Neural progenitor cell (in vitro differentiated cells): ENCODE data around the gene HBQ1. TPM values are rescaled to one million over a fixed set of nuclear protein-coding genes. Genes with fewer than 3 reads are reported as not detected.

Experiments
- DNase-seq: peaks from one replicate; pipeline ENCODE4 v3.0.0-alpha.2; 2016; ENCODE audit warnings: low spot score
- H2AFZ ChIP-seq: fragments of 200-600 bp; sonication (generic); replicated peaks from 2 replicates; pipeline ENCODE4 v1.6.1; 2016; ENCODE audit warnings: antibody characterized with exemption
- H3F3A ChIP-seq: fragments of 200-600 bp; sonication (generic); 2 replicates; pipeline ENCODE4 v1.6.1; 2016; ENCODE audit warnings: antibody characterized with exemption, low read depth
- H3K27ac ChIP-seq: fragments of 200-600 bp; sonication (generic); 2 replicates; pipeline ENCODE4 v1.5.1; 2016; ENCODE audit warnings: mild to moderate bottlenecking
- H3K27me3 ChIP-seq: fragments of 200-600 bp; sonication (generic); 2 replicates; pipeline ENCODE4 v1.6.1; 2016; ENCODE audit warnings: mild to moderate bottlenecking, moderate library complexity
- H3K36me3 ChIP-seq: fragments of 200-600 bp; sonication (generic); 2 replicates; pipeline ENCODE4 v1.5.1; 2016
- H3K4me1 ChIP-seq: fragments of 200-600 bp; sonication (generic); 2 replicates; pipeline ENCODE4 v1.6.1; 2016; ENCODE audit warnings: mixed run types
- H3K4me2 ChIP-seq: fragments of 200-600 bp; sonication (generic); 2 replicates; pipeline ENCODE4 v1.6.1; 2016
- H3K4me3 ChIP-seq: fragments of 200-600 bp; sonication (generic); 2 replicates; pipeline ENCODE4 v1.5.1; 2016
- H3K79me2 ChIP-seq: fragments of 200-600 bp; sonication (generic); 2 replicates; pipeline ENCODE4 v1.6.1; 2016; ENCODE audit warnings: low read depth
- H3K9ac ChIP-seq: fragments of 200-600 bp; sonication (generic); 2 replicates; pipeline ENCODE4 v1.6.1; 2016
- H3K9me3 ChIP-seq: fragments of 200-600 bp; sonication (generic); 2 replicates; pipeline ENCODE4 v1.5.1; 2016; ENCODE audit warnings: low read depth
- H4K20me1 ChIP-seq: fragments of 200-600 bp; sonication (generic); 2 replicates; pipeline ENCODE4 v1.6.1; 2016; ENCODE audit warnings: low read depth
- H3K27ac Mint-ChIP-seq: 3 replicates; pipeline ENCODE4 v1.8.0; 2021; ENCODE audit warnings: mixed read lengths
- H3K27me3 Mint-ChIP-seq: 2 replicates; pipeline ENCODE4 v1.8.0; 2022; ENCODE audit warnings: low read depth, mild to moderate bottlenecking, inconsistent platforms, moderate library complexity, mixed read lengths; ENCODE audit not compliant: insufficient read depth
- H3K36me3 Mint-ChIP-seq: 3 replicates; pipeline ENCODE4 v1.8.0; 2021; ENCODE audit warnings: mixed read lengths
- H3K4me1 Mint-ChIP-seq: 3 replicates; pipeline ENCODE4 v1.8.0; 2021; ENCODE audit warnings: mixed read lengths
- H3K4me3 Mint-ChIP-seq: 3 replicates; pipeline ENCODE4 v1.8.0; 2021; ENCODE audit warnings: mild to moderate bottlenecking, moderate library complexity, mixed read lengths
- H3K9me3 Mint-ChIP-seq: 3 replicates; pipeline ENCODE4 v1.8.0; 2020; ENCODE audit warnings: mixed read lengths
- EZH2 ChIP-seq: fragments of 200-600 bp; sonication (generic); IDR thresholded peaks from 2 replicates; pipeline ENCODE4 v1.6.1; 2017; ENCODE audit warnings: antibody characterized with exemption, mild to moderate bottlenecking, moderate library complexity
- EZH2phosphoT487 ChIP-seq: fragments of 200-600 bp; sonication (generic); IDR thresholded peaks from 2 replicates; pipeline ENCODE4 v1.6.1; 2017; ENCODE audit warnings: antibody characterized with exemption
- total RNA-seq: library from RNA; depleted of rRNA; stranded (reverse); fragments of >200 nt; gene quantifications from 2 replicates; pipeline ENCODE4 v1.2.3, GENCODE V29; 2015; ENCODE audit warnings: low replicate concordance
- TF ChIP-seq, protein P1 (sequence below): fragments of 200-600 bp; sonication (generic); IDR thresholded peaks from 2 replicates; pipeline ENCODE4 v1.5.1; 2017; ENCODE audit warnings: antibody characterized with exemption, mild to moderate bottlenecking

Gene HBQ1
- total RNA-seq, 1 donor from 2014 or later = not detected

DNA sequence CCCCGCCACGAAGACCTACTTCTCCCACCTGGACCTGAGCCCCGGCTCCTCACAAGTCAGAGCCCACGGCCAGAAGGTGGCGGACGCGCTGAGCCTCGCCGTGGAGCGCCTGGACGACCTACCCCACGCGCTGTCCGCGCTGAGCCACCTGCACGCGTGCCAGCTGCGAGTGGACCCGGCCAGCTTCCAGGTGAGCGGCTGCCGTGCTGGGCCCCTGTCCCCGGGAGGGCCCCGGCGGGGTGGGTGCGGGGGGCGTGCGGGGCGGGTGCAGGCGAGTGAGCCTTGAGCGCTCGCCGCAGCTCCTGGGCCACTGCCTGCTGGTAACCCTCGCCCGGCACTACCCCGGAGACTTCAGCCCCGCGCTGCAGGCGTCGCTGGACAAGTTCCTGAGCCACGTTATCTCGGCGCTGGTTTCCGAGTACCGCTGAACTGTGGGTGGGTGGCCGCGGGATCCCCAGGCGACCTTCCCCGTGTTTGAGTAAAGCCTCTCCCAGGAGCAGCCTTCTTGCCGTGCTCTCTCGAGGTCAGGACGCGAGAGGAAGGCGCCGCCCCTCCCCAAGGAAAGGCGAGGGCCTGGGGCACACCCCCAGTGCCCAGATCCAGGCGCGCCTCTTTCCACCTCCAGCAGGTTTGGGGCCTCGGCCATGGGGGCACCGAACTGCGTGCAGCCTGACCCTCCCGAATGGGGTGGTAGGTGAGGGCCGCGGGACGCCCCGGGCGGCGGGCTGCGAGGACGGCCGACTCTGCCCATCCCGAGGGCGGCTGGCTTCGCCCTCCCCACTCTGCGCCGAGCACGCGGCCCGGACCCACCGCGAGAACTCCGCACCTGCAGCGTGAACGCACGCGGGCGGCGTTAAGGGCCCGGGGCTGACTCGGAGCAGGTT is 664 bp downstream of the HBQ1 start:
- TF ChIP-seq, protein P1, sequence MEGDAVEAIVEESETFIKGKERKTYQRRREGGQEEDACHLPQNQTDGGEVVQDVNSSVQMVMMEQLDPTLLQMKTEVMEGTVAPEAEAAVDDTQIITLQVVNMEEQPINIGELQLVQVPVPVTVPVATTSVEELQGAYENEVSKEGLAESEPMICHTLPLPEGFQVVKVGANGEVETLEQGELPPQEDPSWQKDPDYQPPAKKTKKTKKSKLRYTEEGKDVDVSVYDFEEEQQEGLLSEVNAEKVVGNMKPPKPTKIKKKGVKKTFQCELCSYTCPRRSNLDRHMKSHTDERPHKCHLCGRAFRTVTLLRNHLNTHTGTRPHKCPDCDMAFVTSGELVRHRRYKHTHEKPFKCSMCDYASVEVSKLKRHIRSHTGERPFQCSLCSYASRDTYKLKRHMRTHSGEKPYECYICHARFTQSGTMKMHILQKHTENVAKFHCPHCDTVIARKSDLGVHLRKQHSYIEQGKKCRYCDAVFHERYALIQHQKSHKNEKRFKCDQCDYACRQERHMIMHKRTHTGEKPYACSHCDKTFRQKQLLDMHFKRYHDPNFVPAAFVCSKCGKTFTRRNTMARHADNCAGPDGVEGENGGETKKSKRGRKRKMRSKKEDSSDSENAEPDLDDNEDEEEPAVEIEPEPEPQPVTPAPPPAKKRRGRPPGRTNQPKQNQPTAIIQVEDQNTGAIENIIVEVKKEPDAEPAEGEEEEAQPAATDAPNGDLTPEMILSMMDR = no peak
- TF ChIP-seq EZH2 = peak; percentile 71
- Histone ChIP-seq H2AFZ (peak overlapping the region; percentile 2), H3K4me3 (peak overlapping the region; percentile 44), H3K36me3 (no peaks in the 10 kb centered on the region), H3K9ac (no peak overlapping the region), H3K79me2 (no peaks in the 10 kb centered on the region), H4K20me1 (peaks cover 49% of the 10 kb centered on the region), H3K4me2 (peak overlapping the region; percentile 73), H3K9me3 (no peaks in the 10 kb centered on the region), H3K27me3 (peaks cover 52% of the 10 kb centered on the region), H3F3A (peaks cover 55% of the 10 kb centered on the region), H3K27ac (no peak overlapping the region), H3K4me1 (no peaks in the 10 kb centered on the region)
- Mint-ChIP-seq H3K9me3 (no peaks in the 10 kb centered on the region), H3K27me3 (peaks cover 31% of the 10 kb centered on the region), H3K27ac (no peak overlapping the region), H3K4me3 (peak overlapping the region; percentile 63), H3K36me3 (peaks cover 4% of the 10 kb centered on the region), H3K4me1 (peaks cover 7% of the 10 kb centered on the region)
- DNase-seq = peak; percentile 93

DNA sequence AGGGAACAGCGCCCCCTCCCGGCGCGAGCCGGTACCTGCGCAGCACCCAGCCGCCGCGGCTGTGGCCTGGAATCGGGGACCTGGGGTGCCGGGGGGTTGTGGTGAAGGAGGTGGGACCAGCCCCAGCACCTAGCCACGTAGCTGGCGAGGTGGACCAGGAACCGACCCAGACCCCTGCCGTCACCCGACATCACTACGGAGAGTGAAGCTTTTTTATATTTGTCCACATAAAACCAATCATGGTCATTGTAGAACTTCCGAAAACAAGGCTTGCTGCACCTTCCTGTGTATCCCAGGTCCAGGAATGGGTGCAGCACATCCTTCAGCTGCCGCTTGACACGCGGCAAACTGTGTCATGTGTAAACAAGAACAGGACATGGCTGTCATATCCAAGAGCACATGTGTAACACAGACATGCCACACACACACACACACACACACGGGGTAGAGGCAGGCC is 1.3 kb downstream of the HBQ1 start:
- H3K27ac ChIP-seq = no peak overlapping the region
- Mint-ChIP-seq H3K4me1 (peaks cover 7% of the 10 kb centered on the region), H3K27ac (no peak overlapping the region), H3K4me3 (peak overlapping the region; percentile 52), H3K9me3 (no peaks in the 10 kb centered on the region), H3K36me3 (peaks cover 4% of the 10 kb centered on the region), H3K27me3 (peaks cover 31% of the 10 kb centered on the region)
- TF ChIP-seq, protein P1 = peak; percentile 92
- TF ChIP-seq EZH2phosphoT487 = no peak
- peaks cover 55% of the 10 kb centered on the region for H3F3A ChIP-seq
- H3K79me2 ChIP-seq = no peaks in the 10 kb centered on the region
- DNase-seq = no peak
- H4K20me1 ChIP-seq = peaks cover 49% of the 10 kb centered on the region
- peak overlapping the region; percentile 73 for H3K4me2 ChIP-seq
- peaks cover 47% of the 10 kb centered on the region for H3K27me3 ChIP-seq
- no peaks in the 10 kb centered on the region for H3K4me1 ChIP-seq
- H2AFZ ChIP-seq = no peak overlapping the region
- no peaks in the 10 kb centered on the region for H3K9me3 ChIP-seq
- no peaks in the 10 kb centered on the region for H3K36me3 ChIP-seq
- H3K4me3 ChIP-seq = no peak overlapping the region
- H3K9ac ChIP-seq = no peak overlapping the region

DNA sequence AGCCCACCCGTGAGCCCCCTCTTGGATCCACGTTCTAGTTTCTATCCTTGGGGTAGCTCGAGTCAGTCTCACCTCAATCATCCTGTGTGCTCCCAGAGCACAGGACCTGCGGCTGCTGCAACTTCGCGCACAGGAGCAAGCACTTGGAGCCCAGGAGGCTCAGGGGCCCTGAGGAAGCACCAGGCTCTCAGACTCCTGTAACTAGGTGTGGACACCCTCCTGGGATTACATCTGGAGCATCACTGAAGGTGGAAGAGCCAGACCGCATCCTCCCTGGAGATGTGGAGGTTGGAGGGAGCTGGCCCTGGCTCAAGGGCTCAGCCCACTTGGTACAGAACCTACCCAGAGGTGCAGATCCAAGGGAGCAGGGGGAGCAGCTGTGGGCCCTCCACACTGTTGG is 2.7 kb downstream of the HBQ1 start:
- Histone ChIP-seq H3K27me3 (peaks cover 34% of the 10 kb centered on the region), H3K4me1 (no peaks in the 10 kb centered on the region), H3F3A (peaks cover 54% of the 10 kb centered on the region), H3K4me3 (no peak overlapping the region), H3K36me3 (no peaks in the 10 kb centered on the region), H3K27ac (peak overlapping the region; percentile 53), H3K79me2 (no peaks in the 10 kb centered on the region), H3K9ac (no peak overlapping the region), H4K20me1 (peaks cover 39% of the 10 kb centered on the region), H3K4me2 (no peak overlapping the region), H3K9me3 (no peaks in the 10 kb centered on the region), H2AFZ (no peak overlapping the region)
- no peak for DNase-seq
- TF ChIP-seq EZH2phosphoT487 (no peak), EZH2 (no peak)
- TF ChIP-seq, protein P1 = no peak
- Mint-ChIP-seq H3K4me3 (no peak overlapping the region), H3K27me3 (peaks cover 24% of the 10 kb centered on the region), H3K27ac (no peak overlapping the region), H3K9me3 (no peaks in the 10 kb centered on the region), H3K4me1 (no peaks in the 10 kb centered on the region), H3K36me3 (peaks cover 8% of the 10 kb centered on the region)
